AG10803 (cell line): ENCODE results near the gene PCLAF.

Experiments
- DNase-seq: peaks from one replicate; pipeline ENCODE4 v3.0.0; 2010; ENCODE audit warnings: low read depth
- H3K4me3 ChIP-seq: 2 replicates; pipeline ENCODE4 v1.5.1; 2011; ENCODE audit warnings: mild to moderate bottlenecking, low read length, control low read depth
- TF ChIP-seq, protein P1 (sequence below): conservative IDR thresholded peaks from 2 replicates; pipeline ENCODE4 v1.5.1; 2011; ENCODE audit warnings: mild to moderate bottlenecking, low read length, control low read depth, inconsistent platforms

Gene PCLAF

DNA sequence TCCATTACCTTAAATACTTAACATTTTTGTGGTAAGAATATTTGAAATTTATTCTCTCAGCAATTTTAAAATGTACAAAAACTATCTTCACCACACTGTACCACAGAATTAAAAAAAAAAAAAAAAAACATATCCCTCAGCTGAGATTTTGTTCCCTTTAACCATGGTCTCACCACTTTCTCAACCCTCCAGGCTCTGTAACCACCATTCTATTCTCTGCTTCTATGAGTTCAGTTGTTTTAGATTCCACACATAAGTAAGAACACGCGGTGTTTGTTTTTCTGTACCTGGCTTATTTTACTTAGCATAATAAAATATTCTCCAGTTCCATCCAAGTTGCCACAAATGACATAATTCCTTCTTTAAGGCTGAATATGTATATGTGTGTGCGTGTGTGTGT lies 66.8 kb downstream of the PCLAF start:
- TF ChIP-seq, protein P1, sequence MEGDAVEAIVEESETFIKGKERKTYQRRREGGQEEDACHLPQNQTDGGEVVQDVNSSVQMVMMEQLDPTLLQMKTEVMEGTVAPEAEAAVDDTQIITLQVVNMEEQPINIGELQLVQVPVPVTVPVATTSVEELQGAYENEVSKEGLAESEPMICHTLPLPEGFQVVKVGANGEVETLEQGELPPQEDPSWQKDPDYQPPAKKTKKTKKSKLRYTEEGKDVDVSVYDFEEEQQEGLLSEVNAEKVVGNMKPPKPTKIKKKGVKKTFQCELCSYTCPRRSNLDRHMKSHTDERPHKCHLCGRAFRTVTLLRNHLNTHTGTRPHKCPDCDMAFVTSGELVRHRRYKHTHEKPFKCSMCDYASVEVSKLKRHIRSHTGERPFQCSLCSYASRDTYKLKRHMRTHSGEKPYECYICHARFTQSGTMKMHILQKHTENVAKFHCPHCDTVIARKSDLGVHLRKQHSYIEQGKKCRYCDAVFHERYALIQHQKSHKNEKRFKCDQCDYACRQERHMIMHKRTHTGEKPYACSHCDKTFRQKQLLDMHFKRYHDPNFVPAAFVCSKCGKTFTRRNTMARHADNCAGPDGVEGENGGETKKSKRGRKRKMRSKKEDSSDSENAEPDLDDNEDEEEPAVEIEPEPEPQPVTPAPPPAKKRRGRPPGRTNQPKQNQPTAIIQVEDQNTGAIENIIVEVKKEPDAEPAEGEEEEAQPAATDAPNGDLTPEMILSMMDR: no peak
- H3K4me3 ChIP-seq: no peak overlapping the region
- peak; percentile 17 for DNase-seq
